AG04450 (cell line): ENCODE measurements around the gene RAD51. TPM values are rescaled to one million over a fixed set of nuclear protein-coding genes. Genes with fewer than 3 reads are reported as not detected.
"Not testable (repeated sequence)": the region's sequence is repeated elsewhere in the genome, so short reads cannot be mapped to it uniquely, and the experiment has no call there.

ENCODE experiments used
- CTCF ChIA-PET: fragments of 300-600, 350-600 bp; formaldehyde crosslinking; extraction: SDS; loops from one replicate; lab custom pipeline; 2022; ENCODE audit warnings: antibody characterized with exemption, inconsistent platforms; lab: Charles Lee
- POLR2A ChIA-PET: fragments of 350-600 bp; formaldehyde crosslinking; extraction: SDS; loops from one replicate; lab custom pipeline; 2021; ENCODE audit warnings: antibody characterized with exemption, inconsistent platforms; lab: Yijun Ruan, JAX
- DNase-seq: peaks from one replicate; pipeline ENCODE4 v3.0.0-alpha.2; 2011; ENCODE audit warnings: low read depth, low spot score
- H3K27ac ChIP-seq: one replicate; pipeline ENCODE4 v1.5.1; 2012; ENCODE audit warnings: low read depth, low read length, control low read depth
- H3K27me3 ChIP-seq: one replicate; pipeline ENCODE4 v1.6.0; 2012; ENCODE audit warnings: low read length; ENCODE audit not compliant: control insufficient read depth, insufficient read depth
- H3K4me3 ChIP-seq: 2 replicates; pipeline ENCODE4 v1.5.1; 2011; ENCODE audit warnings: mild to moderate bottlenecking, low read depth, low read length, control low read depth
- H3K9me3 ChIP-seq: 2 replicates; pipeline ENCODE4 v1.5.1; 2012; ENCODE audit warnings: low read length; ENCODE audit not compliant: control insufficient read depth, insufficient read depth
- polyA minus RNA-seq: library from RNA; depleted of rRNA, polyadenylated mRNA; stranded (reverse); fragments of >200 nt; gene quantifications from 2 replicates; pipeline ENCODE4 v1.2.3, GENCODE V29; 2011; rRNA and poly(A)+ RNA removed
- polyA plus RNA-seq: library from polyadenylated mRNA; depleted of rRNA; stranded (reverse); fragments of >200 nt; gene quantifications from 2 replicates; pipeline ENCODE4 v1.2.3, GENCODE V29; 2011; rRNA removed
- TF ChIP-seq, protein P1 (sequence below): IDR thresholded peaks from 2 replicates; pipeline ENCODE4 v1.5.1; 2011; ENCODE audit warnings: low read depth, low read length, control low read depth, inconsistent platforms

Gene RAD51
- 5.1 and 6.0 TPM in 2 replicates for polyA plus RNA-seq
- polyA minus RNA-seq: 7.1 and 8.2 TPM in 2 replicates

DNA sequence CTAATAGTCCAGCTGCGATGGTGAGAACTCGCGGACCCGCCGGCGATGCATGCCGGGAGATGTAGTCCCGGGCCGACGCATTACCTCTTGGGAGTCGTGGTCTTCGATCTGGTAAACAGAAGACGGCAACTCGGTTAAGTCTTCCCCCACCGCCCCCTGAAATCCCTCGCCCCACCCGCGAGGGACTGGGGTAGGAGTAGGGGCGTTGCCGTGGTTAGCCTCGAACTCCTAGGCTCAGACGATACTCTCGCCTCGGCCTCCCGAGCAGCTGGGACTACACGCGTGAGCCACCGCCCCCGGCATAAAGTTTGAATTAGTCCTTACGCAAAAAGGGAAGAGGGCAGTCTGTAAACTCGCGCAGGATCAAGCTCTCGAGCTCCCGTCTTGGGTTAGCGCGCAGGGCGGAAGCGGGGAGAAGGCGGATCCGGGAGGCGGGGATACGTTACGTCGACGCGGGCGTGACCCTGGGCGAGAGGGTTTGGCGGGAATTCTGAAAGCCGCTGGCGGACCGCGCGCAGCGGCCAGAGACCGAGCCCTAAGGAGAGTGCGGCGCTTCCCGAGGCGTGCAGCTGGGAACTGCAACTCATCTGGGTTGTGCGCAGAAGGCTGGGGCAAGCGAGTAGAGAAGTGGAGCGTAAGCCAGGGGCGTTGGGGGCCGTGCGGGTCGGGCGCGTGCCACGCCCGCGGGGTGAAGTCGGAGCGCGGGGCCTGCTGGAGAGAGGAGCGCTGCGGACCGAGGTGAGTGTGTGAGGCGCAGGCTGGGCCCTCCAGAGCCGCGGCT, at the start of gene RAD51:
RAD51 (plus strand) TSS at position 487 of the 781 bp plus-strand sequence. CDS start 3,585 bp downstream, outside the sequence.
- ChIA-PET POLR2A (interaction anchor here (0.5 to 1.7 kb wide), 8 partner anchors 39 to 200 kb away, joined by 3 to 13 read pairs (median 4); partner anchors contain the start of genes GCHFR, RPUSD2 and VPS18), CTCF (interaction anchor here (1.3 to 2.7 kb wide), 2 partner anchors 197 to 200 kb away, joined by 4 to 10 read pairs; partner anchors contain the start of gene VPS18)
- TF ChIP-seq, protein P1, sequence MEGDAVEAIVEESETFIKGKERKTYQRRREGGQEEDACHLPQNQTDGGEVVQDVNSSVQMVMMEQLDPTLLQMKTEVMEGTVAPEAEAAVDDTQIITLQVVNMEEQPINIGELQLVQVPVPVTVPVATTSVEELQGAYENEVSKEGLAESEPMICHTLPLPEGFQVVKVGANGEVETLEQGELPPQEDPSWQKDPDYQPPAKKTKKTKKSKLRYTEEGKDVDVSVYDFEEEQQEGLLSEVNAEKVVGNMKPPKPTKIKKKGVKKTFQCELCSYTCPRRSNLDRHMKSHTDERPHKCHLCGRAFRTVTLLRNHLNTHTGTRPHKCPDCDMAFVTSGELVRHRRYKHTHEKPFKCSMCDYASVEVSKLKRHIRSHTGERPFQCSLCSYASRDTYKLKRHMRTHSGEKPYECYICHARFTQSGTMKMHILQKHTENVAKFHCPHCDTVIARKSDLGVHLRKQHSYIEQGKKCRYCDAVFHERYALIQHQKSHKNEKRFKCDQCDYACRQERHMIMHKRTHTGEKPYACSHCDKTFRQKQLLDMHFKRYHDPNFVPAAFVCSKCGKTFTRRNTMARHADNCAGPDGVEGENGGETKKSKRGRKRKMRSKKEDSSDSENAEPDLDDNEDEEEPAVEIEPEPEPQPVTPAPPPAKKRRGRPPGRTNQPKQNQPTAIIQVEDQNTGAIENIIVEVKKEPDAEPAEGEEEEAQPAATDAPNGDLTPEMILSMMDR: no peak
- Histone ChIP-seq H3K27ac (peak within 1 kb of the TSS; percentile 100), H3K27me3 (no peaks in the 10 kb centered on the region), H3K9me3 (no peaks in the 10 kb centered on the region), H3K4me3 (peak within 1 kb of the TSS; percentile 97)
- DNase-seq: peak; percentile 84

DNA sequence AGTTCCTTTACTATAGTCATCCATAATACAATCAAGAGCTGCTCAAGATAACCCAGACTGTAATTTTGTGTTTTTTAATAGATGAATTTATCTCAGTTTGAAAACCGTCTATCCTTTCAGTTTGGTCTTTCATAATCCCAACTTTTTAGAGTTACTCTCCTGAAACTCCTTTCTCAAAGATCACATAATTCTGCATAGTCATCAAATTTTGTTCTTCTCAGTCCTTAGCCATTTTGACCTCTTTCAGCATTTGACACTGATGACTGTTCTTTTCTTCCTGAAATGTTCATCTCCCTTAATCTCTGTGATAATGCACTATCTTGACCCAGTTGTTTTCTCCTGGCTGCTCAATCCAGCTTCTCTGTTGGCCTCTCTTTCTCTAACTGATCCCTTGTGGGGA, 47.5 kb upstream of the RAD51 start:
- H3K4me3 ChIP-seq: no peak overlapping the region
- POLR2A ChIA-PET: no interaction called here
- DNase-seq: no peak
- TF ChIP-seq, protein P1: no peak
- H3K9me3 ChIP-seq: no peaks in the 10 kb centered on the region
- CTCF ChIA-PET: interaction anchor here (0.5 to 0.7 kb wide), 2 partner anchors 30 to 239 kb away, joined by 3 to 6 read pairs; no protein-coding TSS in a partner anchor
- H3K27me3 ChIP-seq: no peaks in the 10 kb centered on the region
- no peak overlapping the region for H3K27ac ChIP-seq

DNA sequence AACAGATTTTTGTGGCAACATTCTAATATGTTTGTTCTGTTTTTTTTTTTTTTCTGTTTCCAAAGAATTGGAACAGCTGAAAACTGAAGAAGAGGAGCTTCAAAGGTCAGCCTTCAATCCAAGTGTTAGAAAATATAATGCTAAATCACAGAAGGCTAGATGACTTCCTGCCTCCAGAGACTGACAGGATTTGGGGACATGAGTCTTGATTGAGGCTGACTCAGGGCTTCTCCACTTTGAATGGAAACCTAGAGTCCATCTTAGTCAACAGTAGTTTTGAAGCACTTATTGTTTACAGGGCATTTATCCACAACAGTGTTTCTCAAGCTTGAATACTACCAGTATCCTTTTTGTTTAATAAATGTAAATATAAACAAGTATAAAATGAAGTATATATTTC, 44.5 kb upstream of the RAD51 start:
- ChIA-PET POLR2A (interaction anchor here (0.5 kb wide), 1 partner anchor 29 kb away, joined by 4 read pairs; no protein-coding TSS in a partner anchor), CTCF (interaction anchor here (0.6 kb wide), 1 partner anchor 125 kb away, joined by 3 read pairs; no protein-coding TSS in a partner anchor)
- DNase-seq: no peak
- H3K27me3 ChIP-seq: no peaks in the 10 kb centered on the region
- H3K9me3 ChIP-seq: no peaks in the 10 kb centered on the region
- H3K4me3 ChIP-seq: no peak overlapping the region
- no peak overlapping the region for H3K27ac ChIP-seq
- TF ChIP-seq, protein P1: no peak

DNA sequence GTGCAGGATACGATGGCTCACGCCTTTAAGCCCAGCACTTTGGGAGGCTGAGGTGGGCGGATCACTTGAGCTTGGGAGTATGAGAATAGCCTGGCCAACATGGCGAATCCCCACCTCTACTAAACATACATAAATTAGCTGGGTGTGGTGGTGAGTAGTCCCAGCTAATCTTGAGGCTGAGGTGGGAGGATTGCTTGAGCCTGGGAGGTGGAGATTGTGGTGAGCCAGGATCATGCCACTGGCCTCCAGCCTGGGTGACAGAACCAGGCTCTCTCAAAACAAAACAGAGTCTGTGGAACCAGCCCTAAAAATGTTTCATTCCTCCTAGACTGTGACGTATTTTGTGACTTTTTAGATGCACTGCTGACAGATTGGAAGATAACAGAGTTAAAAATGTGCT, 34.3 kb upstream of the RAD51 start:
- H3K9me3 ChIP-seq: no peaks in the 10 kb centered on the region
- H3K4me3 ChIP-seq: no peak overlapping the region
- H3K27me3 ChIP-seq: no peaks in the 10 kb centered on the region
- H3K27ac ChIP-seq: no peak overlapping the region
- DNase-seq: no peak
- ChIA-PET CTCF (interaction anchor here (0.7 kb wide), 1 partner anchor 8 kb away, joined by 4 read pairs; no protein-coding TSS in a partner anchor), POLR2A (no interaction called here)
- TF ChIP-seq, protein P1: no peak

DNA sequence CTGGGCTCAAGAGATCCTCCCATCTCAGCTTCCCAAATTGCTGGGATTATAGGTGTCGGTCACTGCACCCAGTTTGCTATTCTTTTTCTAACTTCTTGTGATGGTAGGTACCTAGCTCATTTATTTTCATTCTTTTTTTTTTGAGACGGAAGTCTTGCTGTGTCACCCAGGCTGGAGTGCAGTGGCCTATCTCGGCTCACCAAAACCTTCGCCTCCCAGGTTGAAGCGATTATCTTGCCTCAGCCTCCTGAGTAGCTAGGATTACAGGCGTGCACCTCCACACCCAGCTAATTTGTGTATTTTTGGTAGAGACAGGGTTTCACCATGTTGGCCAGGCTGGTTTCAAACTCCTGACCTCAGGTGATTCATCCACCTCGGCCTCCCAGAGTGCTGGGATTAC, 30.1 kb upstream of the RAD51 start:
- Histone ChIP-seq H3K27ac (no peak overlapping the region), H3K9me3 (no peaks in the 10 kb centered on the region), H3K4me3 (no peak overlapping the region), H3K27me3 (no peaks in the 10 kb centered on the region)
- no peak for DNase-seq
- TF ChIP-seq, protein P1: no peak
- ChIA-PET POLR2A (interaction anchor here (0.5 kb wide), 1 partner anchor 75 kb away, joined by 3 read pairs; no protein-coding TSS in a partner anchor), CTCF (interaction anchor here (0.7 kb wide), 1 partner anchor 76 kb away, joined by 3 read pairs; no protein-coding TSS in a partner anchor)

DNA sequence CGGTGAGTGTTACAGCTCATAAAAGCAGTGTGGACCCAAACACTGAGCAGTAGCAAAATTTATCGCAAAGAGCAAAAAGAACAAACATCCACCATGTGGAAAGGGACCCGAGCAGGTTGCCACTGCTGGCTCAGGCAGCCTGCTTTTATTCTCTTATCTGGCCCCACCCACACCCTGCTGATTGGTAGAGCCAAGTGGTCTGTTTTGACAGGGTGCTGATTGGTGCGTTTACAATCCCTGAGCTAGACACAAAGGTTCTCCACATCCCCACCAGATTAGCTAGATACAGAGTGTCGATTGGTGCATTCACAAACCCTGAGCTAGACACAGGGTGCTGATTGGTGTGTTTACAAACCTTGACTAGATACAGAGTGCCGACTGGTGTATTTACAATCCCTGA, 18.7 kb upstream of the RAD51 start:
- H3K27me3 ChIP-seq, POLR2A ChIA-PET, H3K9me3 ChIP-seq, H3K4me3 ChIP-seq, DNase-seq, H3K27ac ChIP-seq: not testable (repeated sequence)
- CTCF ChIA-PET: interaction anchor here (1.8 kb wide), 1 partner anchor 181 kb away, joined by 4 read pairs; no protein-coding TSS in a partner anchor

DNA sequence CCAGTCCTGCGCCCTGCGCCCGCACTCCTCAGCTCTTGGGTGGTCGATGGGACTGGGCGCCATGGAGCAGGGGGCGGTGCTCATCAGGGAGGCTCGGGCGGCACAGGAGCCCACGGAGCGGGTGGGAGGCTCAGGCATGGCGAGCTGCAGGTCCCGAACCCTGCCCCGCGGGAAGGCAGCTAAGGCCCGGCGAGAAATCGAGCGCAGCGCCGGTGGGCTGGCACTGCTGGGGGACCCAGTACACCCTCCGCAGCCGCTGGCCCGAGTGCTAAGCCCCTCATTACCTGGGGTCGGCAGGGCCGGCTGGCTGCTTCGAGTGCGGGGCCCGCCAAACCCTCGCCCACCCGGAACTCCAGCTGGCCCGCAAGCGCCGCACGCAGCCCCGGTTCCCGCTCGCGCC, 18.1 kb upstream of the RAD51 start:
- H3K27me3 ChIP-seq, POLR2A ChIA-PET, H3K9me3 ChIP-seq, H3K27ac ChIP-seq, H3K4me3 ChIP-seq, DNase-seq: not testable (repeated sequence)
- CTCF ChIA-PET: interaction anchor here (0.6 to 1.8 kb wide), 3 partner anchors 87 to 217 kb away, joined by 4 to 14 read pairs (median 4); partner anchors contain the start of gene VPS18
